HAP-1 (cell line): ENCODE results near the gene XKR7.

ENCODE experiments used
- DNase-seq, 2 experiments: peaks; one replicate each; pipeline ENCODE4 v3.0.0-alpha.2; 2016 to 2020; ENCODE audit warnings: low spot score in 2 of 2
- H3K27me3 ChIP-seq: fragments of 250-450 bp; sonication (Bioruptor Pico); 2 replicates; pipeline ENCODE4 v1.5.1; 2020; ENCODE audit warnings: low read depth, mild to moderate bottlenecking, moderate library complexity
- H3K36me3 ChIP-seq: fragments of 250-450 bp; sonication (Bioruptor Pico); replicated peaks from 2 replicates; pipeline ENCODE4 v1.5.1; 2020; ENCODE audit warnings: mild to moderate bottlenecking
- H3K4me1 ChIP-seq: fragments of 250-450 bp; sonication (Bioruptor Pico); 2 replicates; pipeline ENCODE4 v1.5.1; 2020; ENCODE audit warnings: mild to moderate bottlenecking
- H3K4me3 ChIP-seq: fragments of 250-450 bp; sonication (Bioruptor Pico); 2 replicates; pipeline ENCODE4 v1.5.1; 2020; ENCODE audit warnings: mild to moderate bottlenecking, moderate library complexity
- H3K9me3 ChIP-seq: fragments of 250-450 bp; sonication (Bioruptor Pico); 2 replicates; pipeline ENCODE4 v1.5.1; 2020; ENCODE audit warnings: mild to moderate bottlenecking, moderate library complexity
- in situ Hi-C: fragments of 300-500 bp; cut with MboI; formaldehyde crosslinking; loops from 3 replicates; pipeline ENCODE4 v1.14.3; 2020; ENCODE audit warnings: low sequenced_read_pairs, inconsistent platforms, mixed read lengths

Gene XKR7

GRCh38 chr20:31975874-31976273 lies 7.9 kb downstream of the XKR7 start:
- DNase-seq, result no peak
- H3K4me3 ChIP-seq, result no peak overlapping the region
- H3K27me3 ChIP-seq, result peaks cover 16% of the 10 kb centered on the region
- in situ Hi-C loops, result no loop called here
- no peaks in the 10 kb centered on the region for H3K36me3 ChIP-seq
- H3K9me3 ChIP-seq, result no peaks in the 10 kb centered on the region
- H3K4me1 ChIP-seq, result no peaks in the 10 kb centered on the region

- Histone ChIP-seq H3K4me3 (no peak overlapping the region), H3K9me3 (no peaks in the 10 kb centered on the region), H3K4me1 (no peaks in the 10 kb centered on the region), H3K36me3 (no peaks in the 10 kb centered on the region), H3K27me3 (peaks cover 15% of the 10 kb centered on the region)
- no peak for DNase-seq
- in situ Hi-C loops, result no loop called here
These were observed 9.1 kb downstream of the XKR7 start for GRCh38 chr20:31977080-31977479.

- Histone ChIP-seq H3K36me3 (no peaks in the 10 kb centered on the region), H3K4me3 (no peak overlapping the region), H3K27me3 (peaks cover 2% of the 10 kb centered on the region; the same call in 1 of the 2 replicates), H3K9me3 (no peaks in the 10 kb centered on the region), H3K4me1 (no peaks in the 10 kb centered on the region)
- no peak for DNase-seq
- in situ Hi-C loops, result no loop called here
These were observed 11.9 kb downstream of the XKR7 start for GRCh38 chr20:31979713-31980426.

DNA sequence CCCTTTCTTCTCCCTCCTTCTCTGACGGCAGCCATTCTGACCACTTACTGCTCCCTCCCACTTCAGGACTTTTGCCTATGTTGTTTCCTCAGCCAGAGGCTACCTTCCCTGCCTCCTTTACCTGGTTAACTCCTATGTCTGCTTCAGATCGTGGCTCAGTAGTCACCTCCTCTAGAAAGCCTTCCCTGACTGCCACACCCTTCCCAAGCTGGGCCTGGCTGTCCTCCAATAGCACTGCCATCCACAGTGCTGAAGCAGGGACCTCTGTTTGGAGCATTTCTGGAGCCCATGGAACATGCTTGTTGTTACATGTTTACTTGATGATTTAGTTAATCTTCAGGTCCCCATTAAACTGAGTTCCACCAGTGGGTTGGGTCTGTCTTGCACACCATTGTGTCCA lies 13.8 kb downstream of the XKR7 start:
- Histone ChIP-seq H3K36me3 (no peaks in the 10 kb centered on the region), H3K4me1 (no peaks in the 10 kb centered on the region), H3K27me3 (no peaks in the 10 kb centered on the region), H3K4me3 (no peak overlapping the region), H3K9me3 (no peaks in the 10 kb centered on the region)
- DNase-seq, result no peak
- in situ Hi-C loops, result no loop called here

GRCh38 chr20:31984981-31985471 lies 17.1 kb downstream of the XKR7 start:
- Histone ChIP-seq H3K4me1 (no peaks in the 10 kb centered on the region), H3K4me3 (no peak overlapping the region), H3K9me3 (no peaks in the 10 kb centered on the region), H3K27me3 (no peaks in the 10 kb centered on the region), H3K36me3 (no peaks in the 10 kb centered on the region)
- in situ Hi-C loops, result no loop called here
- no peak for DNase-seq

DNA sequence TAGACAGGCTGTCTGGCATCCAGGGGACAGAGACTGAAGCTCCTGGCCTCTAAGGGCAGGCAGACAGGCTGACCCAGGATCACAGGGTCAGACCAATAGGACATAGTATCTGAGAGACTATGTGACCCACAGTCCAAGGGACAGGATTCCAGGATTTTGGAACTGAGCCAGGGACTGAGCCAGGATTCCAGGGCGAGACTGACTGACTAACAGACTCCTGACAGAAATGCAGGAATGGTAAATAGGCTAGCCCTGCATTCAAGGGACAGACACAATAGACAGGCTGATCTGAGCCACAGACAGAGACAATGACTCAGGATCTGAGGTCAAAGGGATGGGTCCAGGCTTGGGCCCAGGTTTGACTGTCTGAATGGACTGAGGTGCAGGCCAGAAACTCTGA lies 19.8 kb downstream of the XKR7 start:
- Histone ChIP-seq H3K36me3 (no peaks in the 10 kb centered on the region), H3K9me3 (no peaks in the 10 kb centered on the region), H3K4me3 (no peak overlapping the region), H3K27me3 (no peaks in the 10 kb centered on the region), H3K4me1 (no peaks in the 10 kb centered on the region)
- DNase-seq, result no peak
- in situ Hi-C loops, result no loop called here

DNA sequence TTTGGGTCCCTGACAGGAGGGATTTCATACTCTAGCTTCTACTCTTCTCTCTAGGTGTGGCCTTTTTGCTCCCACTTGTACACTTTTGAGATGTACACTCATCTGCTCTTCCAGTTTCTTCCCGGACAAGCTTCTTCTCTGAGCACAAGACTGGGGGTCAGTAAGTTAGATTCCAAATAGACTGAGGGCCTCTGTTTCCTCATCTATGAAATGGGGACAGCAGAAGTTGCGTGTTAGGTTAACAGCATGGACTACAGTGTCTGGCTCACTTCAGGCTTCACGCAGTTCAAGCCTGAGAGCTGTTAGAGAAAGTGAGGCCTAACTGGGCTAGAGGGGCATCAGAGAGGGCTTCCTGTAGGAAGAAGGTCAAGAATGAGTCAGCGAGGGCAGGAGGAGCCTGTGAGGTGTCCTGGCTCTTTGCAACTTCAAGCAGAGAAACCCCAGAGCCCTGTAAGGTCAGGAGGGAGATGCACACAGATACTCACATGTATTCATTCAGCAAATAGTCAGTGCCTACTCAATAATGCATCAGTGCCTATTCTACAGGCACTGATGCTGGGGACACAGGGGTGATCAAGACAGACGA lies 20.6 kb downstream of the XKR7 start:
- Histone ChIP-seq H3K9me3 (no peaks in the 10 kb centered on the region), H3K4me3 (no peak overlapping the region), H3K4me1 (no peaks in the 10 kb centered on the region), H3K36me3 (no peaks in the 10 kb centered on the region), H3K27me3 (peaks cover 7% of the 10 kb centered on the region)
- in situ Hi-C loops, result no loop called here
- no peak for DNase-seq

DNA sequence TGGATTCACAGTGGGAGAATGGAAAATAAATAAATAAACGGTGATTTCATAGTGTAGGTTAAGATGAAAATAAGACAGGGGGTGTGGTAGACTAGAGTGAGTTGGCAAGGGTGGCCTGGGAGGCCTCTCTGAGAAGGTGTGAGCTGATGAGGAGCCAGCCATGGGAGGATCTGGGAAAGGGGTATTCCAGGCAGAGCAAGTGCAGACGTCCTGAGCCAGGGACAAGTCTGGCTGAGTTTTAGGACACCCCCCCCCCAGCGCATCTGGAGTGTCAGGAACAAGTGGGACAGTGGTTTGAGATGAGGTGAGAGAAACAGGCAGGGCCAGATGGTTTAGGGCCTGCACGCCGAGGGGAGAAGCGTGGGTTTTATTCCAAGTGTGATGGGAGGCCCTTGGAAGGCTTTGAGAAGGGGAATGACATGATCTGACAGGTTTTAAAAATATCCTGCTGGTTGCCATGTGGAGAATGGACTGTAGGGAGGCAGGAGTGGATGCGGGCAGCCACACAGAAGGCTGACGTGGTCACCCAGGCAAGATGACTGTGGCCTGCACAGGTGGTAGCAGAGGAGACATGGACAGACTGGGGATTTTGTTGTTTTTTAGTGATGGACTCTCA lies 21.2 kb downstream of the XKR7 start:
- no peaks in the 10 kb centered on the region for H3K9me3 ChIP-seq
- no peak for DNase-seq
- H3K27me3 ChIP-seq, result peaks cover 14% of the 10 kb centered on the region
- no peak overlapping the region for H3K4me3 ChIP-seq
- H3K4me1 ChIP-seq, result no peaks in the 10 kb centered on the region
- no peaks in the 10 kb centered on the region for H3K36me3 ChIP-seq
- in situ Hi-C loops, result no loop called here

GRCh38 chr20:31990641-31991338 lies 22.8 kb downstream of the XKR7 start:
- no peaks in the 10 kb centered on the region for H3K36me3 ChIP-seq
- no peak for DNase-seq
- H3K4me3 ChIP-seq, result no peak overlapping the region
- H3K4me1 ChIP-seq, result no peaks in the 10 kb centered on the region
- in situ Hi-C loops, result no loop called here
- peaks cover 30% of the 10 kb centered on the region for H3K27me3 ChIP-seq
- no peaks in the 10 kb centered on the region for H3K9me3 ChIP-seq

- in situ Hi-C loops, result no loop called here
- DNase-seq, result no peak
- H3K9me3 ChIP-seq, result no peaks in the 10 kb centered on the region
- no peak overlapping the region for H3K4me3 ChIP-seq
- no peaks in the 10 kb centered on the region for H3K4me1 ChIP-seq
- H3K27me3 ChIP-seq, result peaks cover 32% of the 10 kb centered on the region
- H3K36me3 ChIP-seq, result no peaks in the 10 kb centered on the region
These were observed 23.4 kb downstream of the XKR7 start for GRCh38 chr20:31991339-31991705.

- Histone ChIP-seq H3K27me3 (peaks cover 32% of the 10 kb centered on the region), H3K4me3 (no peak overlapping the region), H3K36me3 (no peaks in the 10 kb centered on the region), H3K4me1 (no peaks in the 10 kb centered on the region), H3K9me3 (no peaks in the 10 kb centered on the region)
- no peak for DNase-seq
- in situ Hi-C loops, result no loop called here
These were observed 24.1 kb downstream of the XKR7 start for GRCh38 chr20:31992086-31992485.

DNA sequence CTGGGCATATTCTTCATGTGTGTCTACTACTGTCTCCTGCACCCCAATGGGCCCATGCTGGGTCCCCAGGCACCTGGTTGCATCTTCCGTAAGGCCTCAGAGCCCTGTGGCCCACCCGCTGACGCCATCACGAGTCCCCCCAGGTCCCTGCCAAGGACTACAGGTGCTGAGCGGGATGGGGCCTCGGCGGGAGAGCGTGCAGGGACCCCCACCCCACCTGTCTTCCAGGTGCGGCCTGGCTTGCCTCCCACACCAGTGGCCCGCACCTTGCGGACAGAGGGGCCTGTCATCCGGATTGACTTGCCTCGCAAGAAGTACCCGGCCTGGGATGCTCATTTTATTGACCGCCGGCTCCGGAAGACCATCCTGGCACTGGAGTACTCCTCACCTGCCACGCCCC lies 29.0 kb downstream of the XKR7 start:
- in situ Hi-C loops, result no loop called here
- no peak for DNase-seq
- peaks cover 34% of the 10 kb centered on the region for H3K27me3 ChIP-seq

DNA sequence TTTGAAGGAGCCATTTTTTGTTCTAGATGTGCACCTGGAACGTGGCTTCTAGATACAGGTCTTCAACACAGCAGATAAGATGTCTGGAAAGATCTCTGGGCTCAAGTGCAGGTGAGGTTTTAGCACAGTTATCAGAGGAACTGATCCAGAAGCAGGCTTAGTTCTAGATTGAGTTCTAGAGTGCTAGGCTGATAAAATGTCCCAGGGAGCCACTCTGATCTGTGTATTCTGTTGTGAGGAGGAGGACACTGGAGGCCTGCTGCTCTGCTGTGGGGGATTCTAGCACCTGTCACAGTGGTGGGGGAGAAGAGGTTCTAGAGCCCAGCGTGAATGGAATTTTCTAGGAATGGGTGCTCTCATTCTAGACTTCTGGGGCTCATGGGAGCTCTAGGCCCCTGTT lies 30.3 kb downstream of the XKR7 start:
- no peaks in the 10 kb centered on the region for H3K4me1 ChIP-seq
- peaks cover 30% of the 10 kb centered on the region for H3K27me3 ChIP-seq
- no peak overlapping the region for H3K4me3 ChIP-seq
- no peaks in the 10 kb centered on the region for H3K36me3 ChIP-seq
- DNase-seq, result no peak
- in situ Hi-C loops, result no loop called here
- H3K9me3 ChIP-seq, result no peaks in the 10 kb centered on the region

More for the DNA sequence above, 29.0 kb downstream of the XKR7 start:
- Histone ChIP-seq H3K4me3 (no peak overlapping the region), H3K9me3 (no peaks in the 10 kb centered on the region), H3K36me3 (no peaks in the 10 kb centered on the region), H3K4me1 (no peaks in the 10 kb centered on the region)

- H3K27me3 ChIP-seq, result 0 out of 2 replicates have a peak, but pooled peaks cover 4% of the 10 kb centered on the region
- in situ Hi-C loops, result no loop called here
- no peaks in the 10 kb centered on the region for H3K36me3 ChIP-seq
- H3K9me3 ChIP-seq, result no peaks in the 10 kb centered on the region
- DNase-seq, result no peak
- H3K4me1 ChIP-seq, result no peaks in the 10 kb centered on the region
- no peak overlapping the region for H3K4me3 ChIP-seq
These were observed 35.4 kb downstream of the XKR7 start for GRCh38 chr20:32003325-32003724.
